Hepatocyte (in vitro differentiated cells): ENCODE data around the gene PSMD5. TPM values are rescaled to one million over a fixed set of nuclear protein-coding genes. Genes with fewer than 3 reads are reported as not detected.

ENCODE experiments used
- DNase-seq: peaks from one replicate; pipeline ENCODE4 v3.0.0-alpha.2; 2016; ENCODE audit warnings: low spot score
- H2AFZ ChIP-seq: fragments of 200-600 bp; sonication (generic); 2 replicates; pipeline ENCODE4 v1.6.0; 2016; ENCODE audit warnings: antibody characterized with exemption, mild to moderate bottlenecking
- H3K27ac ChIP-seq: fragments of 200-600 bp; sonication (generic); 2 replicates; pipeline ENCODE4 v1.5.1; 2016; ENCODE audit warnings: mild to moderate bottlenecking
- H3K27me3 ChIP-seq: fragments of 200-600 bp; sonication (generic); 2 replicates; pipeline ENCODE4 v1.6.1; 2016
- H3K36me3 ChIP-seq: fragments of 200-600 bp; sonication (generic); replicated peaks from 2 replicates; pipeline ENCODE4 v1.5.1; 2016; ENCODE audit warnings: low read depth; ENCODE audit not compliant: insufficient read depth
- H3K4me1 ChIP-seq: fragments of 200-600 bp; sonication (generic); 2 replicates; pipeline ENCODE4 v1.5.1; 2016; ENCODE audit warnings: mild to moderate bottlenecking, moderate library complexity; ENCODE audit not compliant: insufficient read depth
- H3K4me2 ChIP-seq: fragments of 200-600 bp; sonication (generic); 2 replicates; pipeline ENCODE4 v1.6.0; 2016
- H3K4me3 ChIP-seq: fragments of 200-600 bp; sonication (generic); 2 replicates; pipeline ENCODE4 v1.5.1; 2016; ENCODE audit warnings: mild to moderate bottlenecking
- H3K79me2 ChIP-seq: fragments of 200-600 bp; sonication (generic); 2 replicates; pipeline ENCODE4 v1.6.0; 2017; ENCODE audit warnings: mild to moderate bottlenecking
- H3K9me2 ChIP-seq: fragments of 200-600 bp; sonication (generic); replicated peaks from 2 replicates; pipeline ENCODE4 v1.6.0; 2017; ENCODE audit warnings: mild to moderate bottlenecking; ENCODE audit not compliant: insufficient read depth
- H3K9me3 ChIP-seq: fragments of 200-600 bp; sonication (generic); 2 replicates; pipeline ENCODE4 v1.5.1; 2016; ENCODE audit warnings: low read depth, mild to moderate bottlenecking
- H4K20me1 ChIP-seq: fragments of 200-600 bp; sonication (generic); 2 replicates; pipeline ENCODE4 v1.6.0; 2016; ENCODE audit warnings: mild to moderate bottlenecking; ENCODE audit not compliant: insufficient read depth, poor library complexity, severe bottlenecking
- CTCF ChIP-seq: fragments of 200-600 bp; sonication (generic); IDR thresholded peaks from 2 replicates; pipeline ENCODE4 v1.5.1; 2016; ENCODE audit warnings: antibody characterized with exemption, mild to moderate bottlenecking; ENCODE audit not compliant: poor library complexity
- EZH2 ChIP-seq: fragments of 200-600 bp; sonication (generic); IDR thresholded peaks from 2 replicates; pipeline ENCODE4 v1.6.1; 2016; ENCODE audit warnings: antibody characterized with exemption, mild to moderate bottlenecking, borderline replicate concordance
- EZH2phosphoT487 ChIP-seq: fragments of 200-600 bp; sonication (generic); IDR thresholded peaks from one replicate; pipeline ENCODE4 v1.6.1; 2018; ENCODE audit warnings: antibody characterized with exemption, mild to moderate bottlenecking, low read depth, moderate library complexity; ENCODE audit not compliant: unreplicated experiment, severe bottlenecking
- WGBS: methylation state at CpG from one replicate; pipeline ENCODE4 v1.1.6; 2016; ENCODE audit warnings: low lambda C conversion rate; ENCODE audit errors: missing lambda C conversion rate; 5-methylcytosine and 5-hydroxymethylcytosine counted together
- polyA plus RNA-seq: library from polyadenylated mRNA; unstranded; fragments of >200 nt; fragmentation: Nextera tagmentation; extraction: Ambion mirVana; gene quantifications from 2 replicates; pipeline ENCODE4 v1.2.1, GENCODE V29; 2016
- total RNA-seq: library from RNA; depleted of rRNA; stranded (reverse); fragments of >200 nt; gene quantifications from 2 replicates; pipeline ENCODE4 v1.2.3, GENCODE V29; 2014

PSMD5 gene
- total and polyA plus RNA-seq, 2 experiments from 2014 or later: 10.4 to 14.7 TPM

- Histone ChIP-seq H4K20me1 (no peaks in the 10 kb centered on the region), H3K9me3 (no peaks in the 10 kb centered on the region), H3K36me3 (no peaks in the 10 kb centered on the region), H3K27ac (peak overlapping the region; percentile 74), H3K27me3 (no peaks in the 10 kb centered on the region), H3K4me1 (peaks cover 11% of the 10 kb centered on the region), H2AFZ (no peak overlapping the region), H3K4me2 (no peak overlapping the region), H3K4me3 (no peak overlapping the region), H3K9me2 (no peaks in the 10 kb centered on the region), H3K79me2 (no peaks in the 10 kb centered on the region)
- 100% methylated on average over 1 of the region's 1 CpG for WGBS
- no peak for DNase-seq
- TF ChIP-seq CTCF: no peak
- no peak for TF ChIP-seq EZH2phosphoT487
- no peak for TF ChIP-seq EZH2
Measured at GRCh38 chr9:120851449-120851848, 8.7 kb upstream of the PSMD5 start.

GRCh38 chr9:120850315-120850714, 7.6 kb upstream of the PSMD5 start:
- no peaks in the 10 kb centered on the region for H3K79me2 ChIP-seq
- H3K4me2 ChIP-seq: no peak overlapping the region
- no peak overlapping the region for H3K4me3 ChIP-seq
- DNase-seq: no peak
- no peaks in the 10 kb centered on the region for H3K36me3 ChIP-seq
- no peaks in the 10 kb centered on the region for H3K27me3 ChIP-seq
- no peaks in the 10 kb centered on the region for H3K9me3 ChIP-seq
- H3K9me2 ChIP-seq: no peaks in the 10 kb centered on the region
- H2AFZ ChIP-seq: no peak overlapping the region
- no peak overlapping the region for H3K27ac ChIP-seq
- TF ChIP-seq CTCF: no peak
- TF ChIP-seq EZH2phosphoT487: no peak
- TF ChIP-seq EZH2: no peak
- 92% methylated on average over 3 of the region's 3 CpGs for WGBS
- H3K4me1 ChIP-seq: peaks cover 11% of the 10 kb centered on the region
- H4K20me1 ChIP-seq: no peaks in the 10 kb centered on the region

GRCh38 chr9:120846906-120847305, 4.2 kb upstream of the PSMD5 start:
- H3K4me3 ChIP-seq: no peak overlapping the region
- no peaks in the 10 kb centered on the region for H3K36me3 ChIP-seq
- H3K4me1 ChIP-seq: peaks cover 4% of the 10 kb centered on the region
- H3K4me2 ChIP-seq: no peak overlapping the region
- no peaks in the 10 kb centered on the region for H4K20me1 ChIP-seq
- no peaks in the 10 kb centered on the region for H3K9me2 ChIP-seq
- no peak for TF ChIP-seq EZH2
- no peak for TF ChIP-seq EZH2phosphoT487
- peaks cover 4% of the 10 kb centered on the region for H3K79me2 ChIP-seq
- WGBS: 89% methylated on average over 1 of the region's 1 CpG
- no peak overlapping the region for H2AFZ ChIP-seq
- no peak overlapping the region for H3K27ac ChIP-seq
- no peak for DNase-seq
- H3K27me3 ChIP-seq: no peaks in the 10 kb centered on the region
- H3K9me3 ChIP-seq: peaks cover 3% of the 10 kb centered on the region

- peaks cover 3% of the 10 kb centered on the region for H3K9me3 ChIP-seq
- H4K20me1 ChIP-seq: no peaks in the 10 kb centered on the region
- DNase-seq: no peak
- H3K4me3 ChIP-seq: no peak overlapping the region
- H3K27me3 ChIP-seq: no peaks in the 10 kb centered on the region
- H2AFZ ChIP-seq: no peak overlapping the region
- no peaks in the 10 kb centered on the region for H3K36me3 ChIP-seq
- H3K4me2 ChIP-seq: no peak overlapping the region
- no peaks in the 10 kb centered on the region for H3K4me1 ChIP-seq
- no peak for TF ChIP-seq EZH2
- no peak for TF ChIP-seq CTCF
- TF ChIP-seq EZH2phosphoT487: no peak
- peaks cover 10% of the 10 kb centered on the region for H3K79me2 ChIP-seq
- WGBS: 76% methylated on average over 3 of the region's 3 CpGs
- H3K9me2 ChIP-seq: no peaks in the 10 kb centered on the region
- H3K27ac ChIP-seq: no peak overlapping the region
Measured at GRCh38 chr9:120846251-120846889, 3.6 kb upstream of the PSMD5 start.
